Measurements from ENCODE around the gene RAB7A. TPM values are rescaled to one million over a fixed set of nuclear protein-coding genes. Genes with fewer than 3 reads are reported as not detected.
A peak's percentile ranks its signal among the peaks of the same experiment; 100 is the strongest.
"Not testable (repeated sequence)": the region's sequence is repeated elsewhere in the genome, so short reads cannot be mapped to it uniquely, and the experiment has no call there.

RAB7A gene
- total RNA-seq, 1 experiment from 2014 or later: 284 TPM

DNA sequence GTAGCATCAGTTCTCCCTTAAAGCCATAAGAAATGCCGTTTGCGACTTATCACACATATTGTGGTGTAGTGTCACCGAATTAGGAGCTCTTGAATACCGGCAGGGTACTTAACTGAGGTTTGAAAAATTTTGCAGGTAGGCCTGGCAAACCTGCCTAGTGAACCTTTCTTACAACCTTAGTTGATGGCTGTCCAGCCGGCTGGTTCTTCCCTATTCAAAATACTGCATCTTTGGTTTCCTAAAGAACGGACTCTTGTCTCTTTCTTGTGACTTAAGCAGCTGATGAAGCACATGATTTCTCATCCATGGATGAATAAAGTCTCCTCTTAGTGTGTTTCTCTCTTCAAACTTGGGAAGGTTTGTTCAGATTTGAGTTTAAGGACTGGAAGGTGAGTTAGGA, 1.5 kb downstream of the RAB7A start:
- H3K4me1 Mint-ChIP-seq (ENCODE audit: low read depth, unreplicated experiment): peaks cover 13% of the 10 kb centered on the region
- H3K9me3 ChIP-seq: no peaks in the 10 kb centered on the region
- H3K4me3 Mint-ChIP-seq (ENCODE audit: unreplicated experiment): peak overlapping the region; percentile 91
- H3K27me3 ChIP-seq (replicated peaks; ENCODE audit: control insufficient read depth, insufficient read depth, low read length): no peaks in the 10 kb centered on the region
- CTCF ChIA-PET: no interaction called here
- H3K9me3 Mint-ChIP-seq (ENCODE audit: unreplicated experiment): no peaks in the 10 kb centered on the region
- no TSS peak for BruUV-seq (replicated peaks)
- intact Hi-C loops (cut with micrococcal nuclease; ENCODE audit: unreplicated experiment): loop anchor here (10.0 kb wide), 1 partner anchor 67 kb away; no protein-coding TSS in a partner anchor
- peaks cover 20% of the 10 kb centered on the region for H3K4me1 ChIP-seq
- no peaks in the 10 kb centered on the region for H3K27me3 Mint-ChIP-seq (ENCODE audit: insufficient read depth, unreplicated experiment)
- TF ChIP-seq, protein P1, sequence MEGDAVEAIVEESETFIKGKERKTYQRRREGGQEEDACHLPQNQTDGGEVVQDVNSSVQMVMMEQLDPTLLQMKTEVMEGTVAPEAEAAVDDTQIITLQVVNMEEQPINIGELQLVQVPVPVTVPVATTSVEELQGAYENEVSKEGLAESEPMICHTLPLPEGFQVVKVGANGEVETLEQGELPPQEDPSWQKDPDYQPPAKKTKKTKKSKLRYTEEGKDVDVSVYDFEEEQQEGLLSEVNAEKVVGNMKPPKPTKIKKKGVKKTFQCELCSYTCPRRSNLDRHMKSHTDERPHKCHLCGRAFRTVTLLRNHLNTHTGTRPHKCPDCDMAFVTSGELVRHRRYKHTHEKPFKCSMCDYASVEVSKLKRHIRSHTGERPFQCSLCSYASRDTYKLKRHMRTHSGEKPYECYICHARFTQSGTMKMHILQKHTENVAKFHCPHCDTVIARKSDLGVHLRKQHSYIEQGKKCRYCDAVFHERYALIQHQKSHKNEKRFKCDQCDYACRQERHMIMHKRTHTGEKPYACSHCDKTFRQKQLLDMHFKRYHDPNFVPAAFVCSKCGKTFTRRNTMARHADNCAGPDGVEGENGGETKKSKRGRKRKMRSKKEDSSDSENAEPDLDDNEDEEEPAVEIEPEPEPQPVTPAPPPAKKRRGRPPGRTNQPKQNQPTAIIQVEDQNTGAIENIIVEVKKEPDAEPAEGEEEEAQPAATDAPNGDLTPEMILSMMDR (IDR thresholded peaks at IDR 0.05; ENCODE audit: insufficient read depth in 1 of 2, low read depth in 1 of 2, low read length in 1 of 2, severe bottlenecking in 1 of 2, unreplicated experiment in 1 of 2): no peak
- H3K27ac Mint-ChIP-seq (ENCODE audit: unreplicated experiment): peak overlapping the region; percentile 96
- POLR2A ChIA-PET: interaction anchor here (0.8 to 1.2 kb wide), 2 partner anchors 47 to 77 kb away, joined by 3 to 5 read pairs; partner anchors contain the start of gene RPN1
- no peak for DNase-seq
- H3K36me3 ChIP-seq (ENCODE audit: control insufficient read depth, insufficient read depth, low read length): no peaks in the 10 kb centered on the region
- H3K36me3 Mint-ChIP-seq (ENCODE audit: insufficient read depth, unreplicated experiment): peaks cover 27% of the 10 kb centered on the region
- peak overlapping the region; percentile 86 for H3K4me3 ChIP-seq (ENCODE audit: low read depth, low read length)

DNA sequence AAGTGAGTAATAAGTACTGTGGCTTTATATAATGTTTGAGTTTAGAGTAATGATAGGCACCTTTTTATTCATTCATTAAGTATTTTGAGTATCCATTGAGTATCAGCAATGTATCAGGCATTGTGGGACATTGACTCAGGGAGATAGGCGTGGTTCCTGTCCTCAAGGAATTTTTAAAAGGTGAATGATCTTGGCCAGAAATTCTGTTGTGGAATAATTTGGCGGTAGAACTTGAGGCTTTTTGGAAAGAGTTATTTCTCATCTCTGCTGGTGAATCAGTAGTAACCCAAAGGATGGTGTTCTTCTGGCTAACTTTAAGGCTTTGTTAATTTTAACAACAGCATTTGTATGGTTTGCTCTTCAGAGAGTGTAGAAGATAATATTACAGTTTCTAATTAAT, 2.0 kb downstream of the RAB7A start:
- no peaks in the 10 kb centered on the region for H3K27me3 ChIP-seq (replicated peaks; ENCODE audit: control insufficient read depth, insufficient read depth, low read length)
- peaks cover 13% of the 10 kb centered on the region for H3K4me1 Mint-ChIP-seq (ENCODE audit: low read depth, unreplicated experiment)
- peak overlapping the region; percentile 91 for H3K4me3 Mint-ChIP-seq (ENCODE audit: unreplicated experiment)
- POLR2A ChIA-PET: interaction anchor here (0.8 to 1.2 kb wide), 2 partner anchors 48 to 78 kb away, joined by 3 to 5 read pairs; partner anchors contain the start of gene RPN1
- peaks cover 27% of the 10 kb centered on the region for H3K36me3 Mint-ChIP-seq (ENCODE audit: insufficient read depth, unreplicated experiment)
- no peaks in the 10 kb centered on the region for H3K27me3 Mint-ChIP-seq (ENCODE audit: insufficient read depth, unreplicated experiment)
- H3K36me3 ChIP-seq (ENCODE audit: control insufficient read depth, insufficient read depth, low read length): no peaks in the 10 kb centered on the region
- TF ChIP-seq, protein P1 (IDR thresholded peaks at IDR 0.05; ENCODE audit: insufficient read depth in 1 of 2, low read depth in 1 of 2, low read length in 1 of 2, severe bottlenecking in 1 of 2, unreplicated experiment in 1 of 2): no peak
- H3K4me1 ChIP-seq: peaks cover 20% of the 10 kb centered on the region
- H3K9me3 Mint-ChIP-seq (ENCODE audit: unreplicated experiment): no peaks in the 10 kb centered on the region
- no peak overlapping the region for H3K4me3 ChIP-seq (ENCODE audit: low read depth, low read length)
- intact Hi-C loops (cut with micrococcal nuclease; ENCODE audit: unreplicated experiment): loop anchor here (10.0 kb wide), 1 partner anchor 67 kb away; no protein-coding TSS in a partner anchor
- no peaks in the 10 kb centered on the region for H3K9me3 ChIP-seq
- H3K27ac Mint-ChIP-seq (ENCODE audit: unreplicated experiment): peak overlapping the region; percentile 96
- CTCF ChIA-PET: no interaction called here
- no peak for DNase-seq
- BruUV-seq (replicated peaks): no TSS peak

DNA sequence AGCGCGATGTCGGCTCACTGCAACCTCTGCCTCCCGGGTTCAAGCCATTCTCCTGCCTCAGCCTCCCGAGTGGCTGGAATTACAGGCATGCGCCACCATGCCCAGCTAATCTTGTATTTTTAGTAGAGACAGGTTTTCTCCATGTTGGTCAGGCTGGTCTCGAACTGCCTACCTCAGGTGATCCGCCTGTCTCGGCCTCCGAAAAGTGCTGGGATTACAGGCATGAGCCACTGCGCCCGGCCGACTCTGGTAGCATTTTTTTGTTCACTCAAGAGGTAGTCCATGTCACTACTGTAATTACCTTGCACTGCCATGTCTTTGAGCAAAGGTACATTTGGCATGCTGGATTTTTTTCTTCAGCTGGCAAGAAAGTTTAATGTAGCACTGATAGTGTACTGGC, 2.5 kb downstream of the RAB7A start:
- intact Hi-C loops (cut with micrococcal nuclease; ENCODE audit: unreplicated experiment): loop anchor here (10.0 kb wide), 1 partner anchor 66 kb away; no protein-coding TSS in a partner anchor
- peaks cover 20% of the 10 kb centered on the region for H3K4me1 ChIP-seq
- H3K27ac Mint-ChIP-seq (ENCODE audit: unreplicated experiment); BruUV-seq (replicated peaks); CTCF ChIA-PET; DNase-seq; H3K27me3 ChIP-seq (replicated peaks; ENCODE audit: control insufficient read depth, insufficient read depth, low read length); H3K36me3 ChIP-seq (ENCODE audit: control insufficient read depth, insufficient read depth, low read length); H3K27me3 Mint-ChIP-seq (ENCODE audit: insufficient read depth, unreplicated experiment); H3K4me3 ChIP-seq (ENCODE audit: low read depth, low read length); POLR2A ChIA-PET; H3K9me3 Mint-ChIP-seq (ENCODE audit: unreplicated experiment); H3K9me3 ChIP-seq: not testable (repeated sequence)
- Mint-ChIP-seq H3K4me3 (ENCODE audit: unreplicated experiment) (peak overlapping the region; percentile 91), H3K36me3 (ENCODE audit: insufficient read depth, unreplicated experiment) (peaks cover 27% of the 10 kb centered on the region), H3K4me1 (ENCODE audit: low read depth, unreplicated experiment) (peaks cover 13% of the 10 kb centered on the region)

Measured in Caco-2 (cell line).